SK-MEL-5 (cell line): Measurements from ENCODE around the gene MRPL55. TPM values are rescaled to one million over a fixed set of nuclear protein-coding genes. Genes with fewer than 3 reads are reported as not detected.
A peak's percentile ranks its signal among the peaks of the same experiment; 100 is the strongest.

Source experiments
- DNase-seq: peaks from one replicate; pipeline ENCODE4 v3.0.0-alpha.2; 2016; ENCODE audit warnings: low read depth, low spot score
- in situ Hi-C: cut with HindIII; loops from 2 replicates; pipeline ENCODE4 v1.10.0; 2016; ENCODE audit warnings: low sequenced_read_pairs, high pct_unique_total_duplicates, low pct_unique_long_range_greater_than_20kb
- total RNA-seq: library from RNA; depleted of rRNA; stranded (reverse); fragments of >200 nt; shearing (Covaris generic); gene quantifications from 2 replicates; pipeline ENCODE4 v1.2.3, GENCODE V29; 2014

MRPL55 gene
- total RNA-seq, 1 experiment from 2014 or later: 59.6 TPM

GRCh38 chr1:228149406-228150119 is 40.5 kb upstream of the MRPL55 start, which contains the start of gene GJC2:
GJC2 (plus strand) TSS chr1:228149930; CDS start chr1:228157759, 7,829 bp downstream.
- no peak for DNase-seq
- in situ Hi-C loops: no loop called here

GRCh38 chr1:228148935-228149405 is 39.9 kb upstream of the MRPL55 start:
- in situ Hi-C loops: no loop called here

GRCh38 chr1:228148196-228148861 is 39.2 kb upstream of the MRPL55 start:
- no peak for DNase-seq
- in situ Hi-C loops: no loop called here

More at GRCh38 chr1:228148935-228149405, 39.9 kb upstream of the MRPL55 start:
- no peak for DNase-seq

- DNase-seq: no peak
- in situ Hi-C loops: no loop called here
Observed at GRCh38 chr1:228147768-228148167, 38.7 kb upstream of the MRPL55 start.

GRCh38 chr1:228147151-228147693 is 38.1 kb upstream of the MRPL55 start:
- in situ Hi-C loops: no loop called here
- DNase-seq: no peak

- in situ Hi-C loops: no loop called here
- DNase-seq: no peak
Observed at GRCh38 chr1:228146417-228147150, 37.5 kb upstream of the MRPL55 start.

GRCh38 chr1:228145463-228146416 is 36.6 kb upstream of the MRPL55 start:
- DNase-seq: no peak
- in situ Hi-C loops: no loop called here

GRCh38 chr1:228144993-228145343 is 35.9 kb upstream of the MRPL55 start:
- in situ Hi-C loops: no loop called here

GRCh38 chr1:228144193-228144992 is 35.3 kb upstream of the MRPL55 start:
- in situ Hi-C loops: no loop called here

More at GRCh38 chr1:228144993-228145343, 35.9 kb upstream of the MRPL55 start:
- no peak for DNase-seq

GRCh38 chr1:228143480-228144192 is 34.5 kb upstream of the MRPL55 start:
- no peak for DNase-seq
- in situ Hi-C loops: no loop called here

More at GRCh38 chr1:228144193-228144992, 35.3 kb upstream of the MRPL55 start:
- no peak for DNase-seq

GRCh38 chr1:228142701-228143136 is 33.6 kb upstream of the MRPL55 start:
- in situ Hi-C loops: no loop called here
- no peak for DNase-seq

GRCh38 chr1:228142155-228142691 is 33.1 kb upstream of the MRPL55 start:
- DNase-seq: no peak
- in situ Hi-C loops: no loop called here

- DNase-seq: peak; percentile 24
Observed at GRCh38 chr1:228141226-228142044, 32.3 kb upstream of the MRPL55 start.

GRCh38 chr1:228140724-228141225 is 31.7 kb upstream of the MRPL55 start:
- in situ Hi-C loops: no loop called here
- DNase-seq: no peak

More at GRCh38 chr1:228141226-228142044, 32.3 kb upstream of the MRPL55 start:
- in situ Hi-C loops: no loop called here
